GM18508 (cell line): ENCODE data around the gene VN1R5.
"Not testable (repeated sequence)": the region's sequence is repeated elsewhere in the genome, so short reads cannot be mapped to it uniquely, and the experiment has no call there.

Experiments used
- ATAC-seq: cut with Tn5 transposase; IDR thresholded peaks from one replicate; pipeline ENCODE4 v1.9.1; 2021; ENCODE audit warnings: moderate number of reproducible peaks; ENCODE audit not compliant: insufficient read depth, unreplicated experiment

The VN1R5 gene

GRCh38 chr1:247269133-247269532, 13.3 kb downstream of the VN1R5 start:
- no peak for ATAC-seq

- ATAC-seq = no peak
These were observed 14.1 kb downstream of the VN1R5 start for GRCh38 chr1:247270003-247270402.

GRCh38 chr1:247273013-247273412, 17.1 kb downstream of the VN1R5 start:
- no peak for ATAC-seq

- peak; percentile 53 for ATAC-seq
These were observed 18.9 kb downstream of the VN1R5 start for GRCh38 chr1:247274605-247275256.

- no peak for ATAC-seq
These were observed 21.3 kb downstream of the VN1R5 start for GRCh38 chr1:247277191-247277590.

- no peak for ATAC-seq
These were observed 25.2 kb downstream of the VN1R5 start for GRCh38 chr1:247281001-247281574.

- no peak for ATAC-seq
These were observed 30.3 kb downstream of the VN1R5 start for GRCh38 chr1:247286134-247286670.

- no peak for ATAC-seq
These were observed 31.6 kb downstream of the VN1R5 start for GRCh38 chr1:247287460-247287859.

- no peak for ATAC-seq
These were observed 32.5 kb downstream of the VN1R5 start for GRCh38 chr1:247288341-247288740.

- not testable (repeated sequence) for ATAC-seq
These were observed 33.5 kb downstream of the VN1R5 start for GRCh38 chr1:247289274-247289892.

GRCh38 chr1:247290576-247290975, 34.7 kb downstream of the VN1R5 start:
- no peak for ATAC-seq

GRCh38 chr1:247291161-247291560, 35.3 kb downstream of the VN1R5 start:
- no peak for ATAC-seq

GRCh38 chr1:247291833-247292561, 36.1 kb downstream of the VN1R5 start:
- no peak for ATAC-seq

GRCh38 chr1:247293047-247293446, 37.2 kb downstream of the VN1R5 start:
- no peak for ATAC-seq

GRCh38 chr1:247294282-247294681, 38.4 kb downstream of the VN1R5 start:
- ATAC-seq = no peak

GRCh38 chr1:247295274-247295684, 39.4 kb downstream of the VN1R5 start:
- no peak for ATAC-seq

GRCh38 chr1:247295746-247296145, 39.9 kb downstream of the VN1R5 start:
- ATAC-seq = no peak

GRCh38 chr1:247296599-247297180, 40.8 kb downstream of the VN1R5 start:
- ATAC-seq = no peak

- no peak for ATAC-seq
These were observed 41.6 kb downstream of the VN1R5 start for GRCh38 chr1:247297263-247298123.

- ATAC-seq = no peak
These were observed 42.2 kb downstream of the VN1R5 start for GRCh38 chr1:247298124-247298481.
